NT2/D1 (cell line): Measurements from ENCODE around the gene SCAANT1.

Experiments used
- SUZ12 ChIP-seq: IDR thresholded peaks from 2 replicates; pipeline ENCODE4 v1.6.1; 2011; ENCODE audit not compliant: insufficient read length, insufficient read depth; ENCODE audit errors: extremely low read depth
- YY1 ChIP-seq: IDR thresholded peaks from 2 replicates; pipeline ENCODE4 v1.6.1; 2011; ENCODE audit not compliant: insufficient read length, insufficient read depth
- ZNF274 ChIP-seq: IDR thresholded peaks from 2 replicates; pipeline ENCODE4 v1.6.1; 2011; ENCODE audit warnings: mild to moderate bottlenecking, low read depth, low read length

GRCh38 chr3:63908081-63908736 lies 4.0 kb downstream of the SCAANT1 start:
- TF ChIP-seq SUZ12 (no peak), ZNF274 (no peak), YY1 (no peak)
